MM.1S (cell line): Measurements from ENCODE around the gene FARP1.

Experiments used
- DNase-seq: peaks from one replicate; pipeline ENCODE4 v3.0.0-alpha.2; 2015
- H2AFZ ChIP-seq: fragments of 300-600 bp; sonication (generic); 2 replicates; pipeline ENCODE4 v1.6.0; 2016; ENCODE audit warnings: antibody characterized with exemption, low read length
- H3F3A ChIP-seq: fragments of 300-600 bp; sonication (generic); 2 replicates; pipeline ENCODE4 v1.6.1; 2016; ENCODE audit warnings: mild to moderate bottlenecking, antibody characterized with exemption, low read length, moderate library complexity, mixed read lengths; ENCODE audit not compliant: insufficient read depth
- H3K27ac ChIP-seq: fragments of 300-600 bp; sonication (generic); 2 replicates; pipeline ENCODE4 v1.5.1; 2016; ENCODE audit warnings: mild to moderate bottlenecking, low read length
- H3K27me3 ChIP-seq: fragments of 300-600 bp; sonication (generic); replicated peaks from 2 replicates; pipeline ENCODE4 v1.6.0; 2016; ENCODE audit warnings: low read length; ENCODE audit not compliant: insufficient read depth
- H3K36me3 ChIP-seq: fragments of 300-600 bp; sonication (generic); replicated peaks from 2 replicates; pipeline ENCODE4 v1.6.1; 2016; ENCODE audit warnings: mild to moderate bottlenecking, low read length, mixed read lengths; ENCODE audit not compliant: insufficient read depth
- H3K4me1 ChIP-seq: fragments of 300-600 bp; sonication (generic); 2 replicates; pipeline ENCODE4 v1.6.1; 2016; ENCODE audit warnings: low read length, mixed read lengths
- H3K4me2 ChIP-seq: fragments of 300-600 bp; sonication (generic); 2 replicates; pipeline ENCODE4 v1.6.0; 2016; ENCODE audit warnings: low read depth, low read length
- H3K4me3 ChIP-seq: fragments of 300-600 bp; sonication (generic); 2 replicates; pipeline ENCODE4 v1.5.1; 2016; ENCODE audit warnings: low read length, mixed read lengths
- H3K79me2 ChIP-seq: fragments of 300-600 bp; sonication (generic); 2 replicates; pipeline ENCODE4 v1.6.1; 2016; ENCODE audit warnings: mixed run types, low read length, mixed read lengths
- H3K9ac ChIP-seq: fragments of 300-600 bp; sonication (generic); 2 replicates; pipeline ENCODE4 v1.6.1; 2016; ENCODE audit warnings: low read length, mixed read lengths
- H3K9me2 ChIP-seq: fragments of 300-600 bp; sonication (generic); replicated peaks from 2 replicates; pipeline ENCODE4 v1.6.1; 2016; ENCODE audit warnings: mild to moderate bottlenecking, low read length, mixed read lengths; ENCODE audit not compliant: insufficient read depth
- H3K9me3 ChIP-seq: fragments of 300-600 bp; sonication (generic); replicated peaks from 2 replicates; pipeline ENCODE4 v1.6.1; 2016; ENCODE audit warnings: mild to moderate bottlenecking, low read length, mixed read lengths; ENCODE audit not compliant: insufficient read depth
- H4K20me1 ChIP-seq: fragments of 300-600 bp; sonication (generic); 2 replicates; pipeline ENCODE4 v1.6.1; 2016; ENCODE audit warnings: mild to moderate bottlenecking, low read length, moderate library complexity, mixed read lengths; ENCODE audit not compliant: insufficient read depth
- CTCF ChIP-seq: fragments of 300-600 bp; sonication (generic); IDR thresholded peaks from 2 replicates; pipeline ENCODE4 v1.5.1; 2016; ENCODE audit warnings: antibody characterized with exemption, low read length, mixed read lengths
- EZH2 ChIP-seq: fragments of 300-600 bp; sonication (generic); optimal IDR thresholded peaks from 2 replicates; pipeline ENCODE3; 2017; ENCODE audit warnings: low read depth, mild to moderate bottlenecking, antibody characterized with exemption, low read length, mixed read lengths
- EZH2phosphoT487 ChIP-seq: fragments of 300-600 bp; sonication (generic); IDR thresholded peaks from 2 replicates; pipeline ENCODE4 v1.6.1; 2018; ENCODE audit warnings: antibody characterized with exemption, low read length

Gene FARP1

GRCh38 chr13:98264877-98265276, 122.0 kb downstream of the FARP1 start:
- no peaks in the 10 kb centered on the region for H3K36me3 ChIP-seq
- no peaks in the 10 kb centered on the region for H3K9me2 ChIP-seq
- no peaks in the 10 kb centered on the region for H3K79me2 ChIP-seq
- H3K27me3 ChIP-seq = no peaks in the 10 kb centered on the region
- no peaks in the 10 kb centered on the region for H3F3A ChIP-seq
- no peak overlapping the region for H3K4me3 ChIP-seq
- no peak overlapping the region for H3K9ac ChIP-seq
- no peaks in the 10 kb centered on the region for H4K20me1 ChIP-seq
- DNase-seq = no peak
- no peak overlapping the region for H2AFZ ChIP-seq
- H3K4me1 ChIP-seq = no peaks in the 10 kb centered on the region
- no peak for TF ChIP-seq CTCF
- no peak for TF ChIP-seq EZH2
- TF ChIP-seq EZH2phosphoT487 = no peak
- no peaks in the 10 kb centered on the region for H3K9me3 ChIP-seq
- no peak overlapping the region for H3K27ac ChIP-seq
- no peak overlapping the region for H3K4me2 ChIP-seq

GRCh38 chr13:98265692-98266551, 123.0 kb downstream of the FARP1 start:
- H3K27me3 ChIP-seq = no peaks in the 10 kb centered on the region
- H3K9me2 ChIP-seq = no peaks in the 10 kb centered on the region
- DNase-seq = no peak
- H2AFZ ChIP-seq = no peak overlapping the region
- no peaks in the 10 kb centered on the region for H3K79me2 ChIP-seq
- no peak overlapping the region for H3K4me2 ChIP-seq
- H3F3A ChIP-seq = no peaks in the 10 kb centered on the region
- no peak overlapping the region for H3K27ac ChIP-seq
- no peak overlapping the region for H3K9ac ChIP-seq
- no peaks in the 10 kb centered on the region for H3K9me3 ChIP-seq
- H3K36me3 ChIP-seq = no peaks in the 10 kb centered on the region
- no peaks in the 10 kb centered on the region for H4K20me1 ChIP-seq
- TF ChIP-seq EZH2phosphoT487 (no peak), CTCF (no peak), EZH2 (no peak)
- H3K4me3 ChIP-seq = no peak overlapping the region
- H3K4me1 ChIP-seq = no peaks in the 10 kb centered on the region

GRCh38 chr13:98267080-98267912, 124.4 kb downstream of the FARP1 start:
- Histone ChIP-seq H3K9me3 (no peaks in the 10 kb centered on the region), H3K4me3 (no peak overlapping the region), H3K4me2 (no peak overlapping the region), H3F3A (no peaks in the 10 kb centered on the region), H4K20me1 (no peaks in the 10 kb centered on the region), H3K9me2 (no peaks in the 10 kb centered on the region), H3K27me3 (no peaks in the 10 kb centered on the region), H3K4me1 (no peaks in the 10 kb centered on the region), H3K9ac (no peak overlapping the region), H3K36me3 (no peaks in the 10 kb centered on the region), H2AFZ (no peak overlapping the region), H3K79me2 (no peaks in the 10 kb centered on the region), H3K27ac (no peak overlapping the region)
- TF ChIP-seq EZH2 (no peak), EZH2phosphoT487 (no peak), CTCF (no peak)
- no peak for DNase-seq
